Measurements from ENCODE around the gene TEK. TPM values are rescaled to one million over a fixed set of nuclear protein-coding genes. Genes with fewer than 3 reads are reported as not detected.

Gene TEK
- total RNA-seq, 2 donors from 2014 or later, result 2.4 to 4.9 TPM

DNA sequence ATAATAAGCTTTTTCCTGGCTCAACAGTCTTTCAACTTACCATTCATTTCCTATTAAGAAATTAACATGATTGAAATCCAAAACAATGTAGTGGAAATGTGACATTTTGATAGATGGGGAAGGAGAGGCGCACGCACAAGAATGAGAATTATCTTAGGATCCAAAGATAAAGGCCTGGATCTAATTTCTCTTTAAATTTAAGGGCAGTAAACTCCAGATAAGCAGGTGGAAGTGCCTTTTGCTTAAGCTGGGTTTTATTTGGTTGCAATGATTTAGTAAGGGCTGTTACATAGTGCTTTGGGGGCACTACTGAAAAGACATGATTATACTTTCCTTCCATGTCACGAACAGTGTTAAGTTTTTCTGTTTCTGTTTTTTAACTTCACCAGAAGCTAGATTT is 170.6 kb downstream of the TEK start:
- WGBS, 2 experiments (ENCODE audit: insufficient coverage in 1 of 2, insufficient read length in 1 of 2), result 92 to 93% methylated on average over 3 of the region's 3 CpGs
- no peak overlapping the region for H3K4me3 Mint-ChIP-seq

More for the DNA sequence above, 170.6 kb downstream of the TEK start:
- H3K27ac ChIP-seq (ENCODE audit: low read depth, low read length), result no peak overlapping the region
- DNase-seq, result no peak
- H3K36me3 ChIP-seq (ENCODE audit: control insufficient read depth, insufficient read depth, low read length), result no peaks in the 10 kb centered on the region
- no peaks in the 10 kb centered on the region for H3K27me3 ChIP-seq (ENCODE audit: control insufficient read depth, insufficient read depth, low read length, poor library complexity, severe bottlenecking)
- peaks cover 2% of the 10 kb centered on the region for H3K4me1 Mint-ChIP-seq
- no peaks in the 10 kb centered on the region for H3K9me3 Mint-ChIP-seq
- TF ChIP-seq, protein P1, sequence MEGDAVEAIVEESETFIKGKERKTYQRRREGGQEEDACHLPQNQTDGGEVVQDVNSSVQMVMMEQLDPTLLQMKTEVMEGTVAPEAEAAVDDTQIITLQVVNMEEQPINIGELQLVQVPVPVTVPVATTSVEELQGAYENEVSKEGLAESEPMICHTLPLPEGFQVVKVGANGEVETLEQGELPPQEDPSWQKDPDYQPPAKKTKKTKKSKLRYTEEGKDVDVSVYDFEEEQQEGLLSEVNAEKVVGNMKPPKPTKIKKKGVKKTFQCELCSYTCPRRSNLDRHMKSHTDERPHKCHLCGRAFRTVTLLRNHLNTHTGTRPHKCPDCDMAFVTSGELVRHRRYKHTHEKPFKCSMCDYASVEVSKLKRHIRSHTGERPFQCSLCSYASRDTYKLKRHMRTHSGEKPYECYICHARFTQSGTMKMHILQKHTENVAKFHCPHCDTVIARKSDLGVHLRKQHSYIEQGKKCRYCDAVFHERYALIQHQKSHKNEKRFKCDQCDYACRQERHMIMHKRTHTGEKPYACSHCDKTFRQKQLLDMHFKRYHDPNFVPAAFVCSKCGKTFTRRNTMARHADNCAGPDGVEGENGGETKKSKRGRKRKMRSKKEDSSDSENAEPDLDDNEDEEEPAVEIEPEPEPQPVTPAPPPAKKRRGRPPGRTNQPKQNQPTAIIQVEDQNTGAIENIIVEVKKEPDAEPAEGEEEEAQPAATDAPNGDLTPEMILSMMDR (conservative IDR thresholded peaks at IDR 0.05), result no peak
- no peaks in the 10 kb centered on the region for H3K27me3 Mint-ChIP-seq (ENCODE audit: insufficient read depth)
- H3K4me1 ChIP-seq (ENCODE audit: control insufficient read depth, insufficient read depth, low read length), result no peaks in the 10 kb centered on the region
- no peak overlapping the region for H3K9ac ChIP-seq (ENCODE audit: extremely low read depth, low read length, poor library complexity, severe bottlenecking)
- H3K27ac Mint-ChIP-seq, result no peak overlapping the region
- no peak overlapping the region for H3K4me3 ChIP-seq (ENCODE audit: low read length)
- H3K36me3 Mint-ChIP-seq (ENCODE audit: low read depth), result no peaks in the 10 kb centered on the region
- H3K9me3 ChIP-seq (ENCODE audit: control insufficient read depth, low read length), result no peaks in the 10 kb centered on the region

Other genes starting within 250 kb of the TEK start
- gene CAAP1, start 216.4 kb upstream of the TEK start, total RNA-seq, result 10 to 100 TPM; 25.1 to 41.6 TPM
- gene PLAA, start 162.0 kb upstream of the TEK start, total RNA-seq, result 10 to 100 TPM; 41.3 to 49.8 TPM
- 10 to 100 TPM; 17.6 to 28.5 TPM for gene IFT74, start 152.8 kb upstream of the TEK start, total RNA-seq
- gene LRRC19, start 103.6 kb upstream of the TEK start, total RNA-seq, result not detected
- not detected for gene EQTN, start 187.9 kb downstream of the TEK start, total RNA-seq